Sigmoid colon (tissue), 7 donors: Measurements from ENCODE around the gene ARID5A. TPM values are rescaled to one million over a fixed set of nuclear protein-coding genes. Genes with fewer than 3 reads are reported as not detected.

Experiments
- DNase-seq: peaks from one replicate; pipeline ENCODE4 v3.0.0-alpha.2; 2019
- H3K27ac ChIP-seq, 4 donors: fragments of 200-600 bp; sonication (generic); one replicate each; pipeline ENCODE4 v1.5.1; 2016 to 2019; ENCODE audit warnings: mild to moderate bottlenecking in 1 of 4
- H3K27me3 ChIP-seq, 3 donors: fragments of 200-600 bp; sonication (generic); one replicate each; pipeline ENCODE4 v1.5.1; 2019; ENCODE audit warnings: mild to moderate bottlenecking in 1 of 3
- H3K36me3 ChIP-seq, 4 donors: fragments of 200-600 bp; sonication (generic); one replicate each; pipeline ENCODE4 v1.5.1; 2016 to 2019
- H3K4me1 ChIP-seq, 4 donors: fragments of 200-600 bp; sonication (generic); one replicate each; pipeline ENCODE4 v1.5.1; 2017 to 2019
- H3K4me3 ChIP-seq, 4 donors: fragments of 200-600 bp; sonication (generic); one replicate each; pipeline ENCODE4 v1.5.1; 2017 to 2019; ENCODE audit warnings: mild to moderate bottlenecking in 2 of 4, moderate library complexity in 1 of 4
- H3K9me3 ChIP-seq, 4 donors: fragments of 200-600 bp in 3 of 4; sonication (generic) in 3 of 4; one replicate each; pipeline versions ENCODE4 v1.5.1 to v1.6.1; 2013 to 2019
- EP300 ChIP-seq, 4 donors: sonication (generic); formaldehyde crosslinking; IDR thresholded peaks; one replicate each; pipeline ENCODE4 v1.6.1; 2017; ENCODE audit warnings: antibody characterized with exemption in 4 of 4
- POLR2A ChIP-seq, 2 donors: fragments of 450-650 bp; IDR thresholded peaks; one replicate each; pipeline ENCODE4 v1.6.1; 2016; ENCODE audit warnings: antibody characterized with exemption in 2 of 2, mild to moderate bottlenecking in 2 of 2, moderate library complexity in 2 of 2
- POLR2AphosphoS5 ChIP-seq, 4 donors: sonication (generic); formaldehyde crosslinking; IDR thresholded peaks; one replicate each; pipeline ENCODE4 v1.6.1; 2017; ENCODE audit warnings: antibody characterized with exemption in 4 of 4
- WGBS, 2 donors: extraction: QIAGEN DNeasy Blood & Tissue Kit; methylation state at CpG; one replicate each; pipeline ENCODE4 v1.1.7; 2013; 5-methylcytosine and 5-hydroxymethylcytosine counted together
- intact Hi-C: fragments of 100-400 bp; cut with DNase I; formaldehyde crosslinking; loops from one replicate; pipeline ENCODE4 v1.15.1; 2023
- polyA plus RNA-seq, 3 donors: library from polyadenylated mRNA; stranded (reverse); fragments of 200-250 nt; gene quantifications; one replicate each; pipeline ENCODE4 v1.2.3, GENCODE V29; 2013
- total RNA-seq, 4 donors: library from RNA; depleted of rRNA; stranded (reverse); fragments of >200 nt; gene quantifications; one replicate each; pipeline ENCODE4 v1.1.0, GENCODE V29; 2016
- TF ChIP-seq, protein P1 (sequence below), 4 experiments: fragments of 450-650 bp in 3 of 4; fragments of 200-600 bp in 1 of 4; IDR thresholded peaks; one replicate each; pipeline ENCODE4 v1.5.1; 2016 to 2019; ENCODE audit warnings: antibody characterized with exemption in 4 of 4, mild to moderate bottlenecking in 3 of 4, moderate library complexity in 2 of 4
- donor health status: healthy with polysubstance abuse.
- donor health status: Bipolar disorder and iron deficiency.
- donor health status: healthy.

Gene ARID5A
- total and polyA plus RNA-seq, 7 donors, result 7.8 to 179 (median 17.9) TPM

DNA sequence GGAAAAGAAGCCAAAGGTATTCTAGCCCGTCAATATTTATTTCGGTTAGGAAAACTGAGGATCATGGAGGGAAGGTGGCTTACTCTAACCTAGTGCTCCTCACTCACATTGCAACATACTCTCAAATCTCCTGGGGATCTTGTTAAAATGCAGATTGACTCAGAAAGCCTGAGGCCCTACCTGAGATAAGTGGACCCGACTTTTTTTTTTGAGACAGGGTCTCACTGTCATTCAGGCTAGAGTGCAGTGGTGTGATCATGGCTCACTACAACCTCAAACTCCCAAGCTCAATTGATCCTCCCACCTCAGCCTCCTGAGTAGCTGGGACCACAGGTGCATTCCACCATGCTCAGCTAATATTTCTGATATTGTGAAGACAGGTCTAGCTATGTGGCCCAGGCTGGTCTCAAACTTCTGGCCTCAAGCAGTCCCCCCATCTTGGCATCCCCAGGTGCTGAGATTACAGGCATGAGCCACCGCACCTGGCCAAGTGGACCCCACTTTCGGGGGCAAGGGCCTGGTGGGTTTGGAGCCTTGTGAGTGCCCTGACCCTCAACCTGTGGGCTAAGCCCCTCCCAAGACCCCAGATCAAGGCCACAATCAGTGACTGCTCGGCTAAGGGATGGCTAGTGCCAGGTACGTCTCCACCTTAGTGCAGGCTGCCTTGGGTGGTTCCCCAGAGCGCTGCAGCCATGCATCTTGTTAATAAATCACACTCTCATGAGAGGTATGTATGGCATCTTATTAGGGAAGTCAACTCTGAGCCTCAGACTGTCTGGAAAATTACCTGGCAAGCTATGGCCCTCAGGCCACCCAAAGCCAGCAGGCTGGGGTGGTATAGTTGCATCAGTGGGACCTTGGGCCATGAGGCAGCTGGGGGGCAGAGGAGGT is 30.3 kb upstream of the ARID5A start:
- DNase-seq, result no peak

DNA sequence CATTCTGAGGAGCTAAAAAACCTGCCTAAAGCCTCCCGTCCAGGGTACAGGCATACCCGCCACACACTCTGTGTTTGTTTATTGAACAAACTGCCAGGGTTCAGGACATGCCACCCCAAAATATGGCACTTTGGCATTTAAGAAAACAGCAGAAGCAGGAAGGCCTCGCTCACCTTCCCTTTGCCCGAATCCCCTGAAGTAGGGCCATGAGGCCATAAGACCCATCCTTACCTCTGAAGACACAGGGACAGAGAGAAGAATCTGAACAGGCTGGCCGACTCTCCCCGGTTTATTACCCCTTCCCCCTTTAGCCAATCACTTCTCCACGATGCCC is 29.7 kb upstream of the ARID5A start:
- 93 to 94% methylated on average over 7 of the region's 7 CpGs for WGBS, 2 donors
- intact Hi-C loops, result loop anchor here (5.0 to 10.0 kb wide), 3 partner anchors 45 to 372 kb away; partner anchors contain the start of gene ASTL
- H3K4me1 ChIP-seq, result peaks cover 0 to 22% (median 18%) of the 10 kb centered on the region in 4 donors

More for the DNA sequence above, 30.3 kb upstream of the ARID5A start:
- H3K9me3 ChIP-seq, result no peaks in the 10 kb centered on the region
- no peaks in the 10 kb centered on the region for H3K36me3 ChIP-seq
- H3K4me3 ChIP-seq, result no peak overlapping the region
- H3K27ac ChIP-seq, result no peak overlapping the region
- TF ChIP-seq EP300 (IDR thresholded peaks at IDR 0.05), result no peak
- no peak for TF ChIP-seq POLR2AphosphoS5 (IDR thresholded peaks at IDR 0.05)
- TF ChIP-seq, protein P1, sequence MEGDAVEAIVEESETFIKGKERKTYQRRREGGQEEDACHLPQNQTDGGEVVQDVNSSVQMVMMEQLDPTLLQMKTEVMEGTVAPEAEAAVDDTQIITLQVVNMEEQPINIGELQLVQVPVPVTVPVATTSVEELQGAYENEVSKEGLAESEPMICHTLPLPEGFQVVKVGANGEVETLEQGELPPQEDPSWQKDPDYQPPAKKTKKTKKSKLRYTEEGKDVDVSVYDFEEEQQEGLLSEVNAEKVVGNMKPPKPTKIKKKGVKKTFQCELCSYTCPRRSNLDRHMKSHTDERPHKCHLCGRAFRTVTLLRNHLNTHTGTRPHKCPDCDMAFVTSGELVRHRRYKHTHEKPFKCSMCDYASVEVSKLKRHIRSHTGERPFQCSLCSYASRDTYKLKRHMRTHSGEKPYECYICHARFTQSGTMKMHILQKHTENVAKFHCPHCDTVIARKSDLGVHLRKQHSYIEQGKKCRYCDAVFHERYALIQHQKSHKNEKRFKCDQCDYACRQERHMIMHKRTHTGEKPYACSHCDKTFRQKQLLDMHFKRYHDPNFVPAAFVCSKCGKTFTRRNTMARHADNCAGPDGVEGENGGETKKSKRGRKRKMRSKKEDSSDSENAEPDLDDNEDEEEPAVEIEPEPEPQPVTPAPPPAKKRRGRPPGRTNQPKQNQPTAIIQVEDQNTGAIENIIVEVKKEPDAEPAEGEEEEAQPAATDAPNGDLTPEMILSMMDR (IDR thresholded peaks at IDR 0.05), result no peak
- no peak for TF ChIP-seq POLR2A (IDR thresholded peaks at IDR 0.05)
- peaks cover 0 to 19% (median 16%) of the 10 kb centered on the region in 3 donors for H3K27me3 ChIP-seq
- intact Hi-C loops, result loop anchor here (5.0 to 10.0 kb wide), 3 partner anchors 46 to 371 kb away; partner anchors contain the start of gene ASTL
- 88 to 91% methylated on average over 8 of the region's 8 CpGs for WGBS, 2 donors
- peaks cover 0 to 27% (median 18%) of the 10 kb centered on the region in 4 donors for H3K4me1 ChIP-seq

DNA sequence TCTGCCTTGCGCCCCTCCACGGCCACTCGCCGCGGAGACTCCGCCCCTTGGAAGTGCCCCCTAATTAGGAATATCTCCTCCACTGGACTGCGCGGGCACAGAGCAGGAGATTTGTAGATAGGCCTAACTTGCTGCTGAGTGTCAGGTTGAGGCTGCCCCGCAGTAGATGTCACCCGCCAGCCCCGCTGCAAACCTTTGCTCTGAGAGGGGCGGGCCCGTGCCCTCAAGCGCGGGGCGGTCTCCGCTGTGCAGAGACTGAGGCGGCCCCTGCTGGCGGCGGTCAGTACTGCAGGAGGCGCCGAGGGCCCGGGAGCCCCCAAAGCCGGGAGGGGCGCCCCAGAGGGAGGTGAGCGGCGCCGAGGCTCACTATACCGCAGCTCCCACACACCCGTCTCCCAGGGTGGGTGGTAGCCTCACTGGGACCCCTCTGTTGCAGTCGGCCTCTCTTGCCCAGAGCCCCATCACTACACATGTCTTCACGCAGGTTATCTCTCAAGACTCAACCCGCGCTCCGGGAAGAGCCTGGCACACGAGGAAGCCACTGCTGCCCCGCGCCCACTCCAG is 28.5 kb upstream of the ARID5A start:
- Histone ChIP-seq H3K36me3 (no peaks in the 10 kb centered on the region), H3K4me3 (peak overlapping the region in 3 of 4 donors; percentile 25 to 47 (median 37)), H3K27ac (no peak overlapping the region), H3K27me3 (peaks cover 0 to 1% (median 0%) of the 10 kb centered on the region in 3 donors), H3K4me1 (peaks cover 0 to 22% (median 17%) of the 10 kb centered on the region in 4 donors), H3K9me3 (no peaks in the 10 kb centered on the region)
- intact Hi-C loops, result loop anchor here (2.0 to 10.0 kb wide), 4 partner anchors 37 to 373 kb away; partner anchors contain the start of gene ASTL
- peak; percentile 84 for DNase-seq
- TF ChIP-seq, protein P1 (IDR thresholded peaks at IDR 0.05), result peak; percentile 91 to 100 (median 98)
- TF ChIP-seq POLR2A (IDR thresholded peaks at IDR 0.05), result no peak
- no peak for TF ChIP-seq EP300 (IDR thresholded peaks at IDR 0.05)
- TF ChIP-seq POLR2AphosphoS5 (IDR thresholded peaks at IDR 0.05), result no peak
- 3 to 9% methylated on average over 38 of the region's 38 CpGs for WGBS, 2 donors

More for the DNA sequence above, 29.7 kb upstream of the ARID5A start:
- no peak overlapping the region for H3K27ac ChIP-seq
- H3K36me3 ChIP-seq, result no peaks in the 10 kb centered on the region
- H3K4me3 ChIP-seq, result no peak overlapping the region
- TF ChIP-seq, protein P1 (IDR thresholded peaks at IDR 0.05), result no peak
- no peak for TF ChIP-seq POLR2AphosphoS5 (IDR thresholded peaks at IDR 0.05)
- TF ChIP-seq POLR2A (IDR thresholded peaks at IDR 0.05), result no peak
- no peak for TF ChIP-seq EP300 (IDR thresholded peaks at IDR 0.05)
- no peaks in the 10 kb centered on the region for H3K9me3 ChIP-seq
- DNase-seq, result no peak
- peaks cover 0 to 13% (median 11%) of the 10 kb centered on the region in 3 donors for H3K27me3 ChIP-seq

DNA sequence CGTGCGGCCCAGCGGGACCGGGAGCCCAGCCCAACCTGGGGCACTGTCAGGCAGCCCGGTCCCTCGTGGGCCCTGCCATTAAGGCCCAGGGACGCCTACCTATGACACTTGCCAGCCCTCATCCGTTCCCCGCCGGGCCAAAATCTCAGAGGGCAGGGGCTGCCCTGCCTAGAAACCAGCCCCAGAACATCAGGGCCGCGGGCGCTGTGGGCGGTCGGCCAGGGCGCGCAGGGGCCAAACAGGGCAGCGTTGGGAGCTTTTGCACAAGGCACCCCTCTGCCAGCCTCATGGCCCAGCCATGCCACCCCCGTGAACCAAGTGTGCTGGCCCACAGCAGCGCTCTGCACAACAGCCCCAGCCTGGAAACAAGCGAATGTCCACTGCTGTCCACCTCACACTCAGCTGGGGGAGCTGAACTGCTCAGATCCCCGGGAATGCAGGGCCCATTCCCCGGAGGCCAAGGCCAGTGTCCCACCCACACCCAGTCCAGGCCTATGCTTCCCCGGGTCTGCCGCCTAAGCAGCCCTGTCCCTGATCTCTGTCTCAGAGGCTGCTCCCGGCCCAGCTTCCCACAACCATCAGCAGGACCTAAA is 27.9 kb upstream of the ARID5A start:
- no peak for DNase-seq
- Histone ChIP-seq H3K4me3 (peak overlapping the region in 2 of 4 donors; percentile 37 to 47), H3K27ac (no peak overlapping the region), H3K36me3 (no peaks in the 10 kb centered on the region), H3K4me1 (peaks cover 0 to 22% (median 17%) of the 10 kb centered on the region in 4 donors), H3K9me3 (no peaks in the 10 kb centered on the region), H3K27me3 (no peaks in the 10 kb centered on the region)
- TF ChIP-seq, protein P1 (IDR thresholded peaks at IDR 0.05), result no peak
- no peak for TF ChIP-seq POLR2A (IDR thresholded peaks at IDR 0.05)
- no peak for TF ChIP-seq POLR2AphosphoS5 (IDR thresholded peaks at IDR 0.05)
- no peak for TF ChIP-seq EP300 (IDR thresholded peaks at IDR 0.05)
- WGBS, 2 donors, result 66 to 69% methylated on average over 26 of the region's 26 CpGs
- intact Hi-C loops, result loop anchor here (1.0 to 10.0 kb wide), 5 partner anchors 38 to 374 kb away; partner anchors contain the start of gene ASTL
